ENCODE results near the gene NPPA. TPM values are rescaled to one million over a fixed set of nuclear protein-coding genes. Genes with fewer than 3 reads are reported as not detected.

NPPA gene
- total and polyA plus RNA-seq, 10 of the 15 experiments (the other 5 are each of a cell fraction or from before 2014, with no cell fraction given) = 0.31 to 0.39 TPM; not detected in 8

DNA sequence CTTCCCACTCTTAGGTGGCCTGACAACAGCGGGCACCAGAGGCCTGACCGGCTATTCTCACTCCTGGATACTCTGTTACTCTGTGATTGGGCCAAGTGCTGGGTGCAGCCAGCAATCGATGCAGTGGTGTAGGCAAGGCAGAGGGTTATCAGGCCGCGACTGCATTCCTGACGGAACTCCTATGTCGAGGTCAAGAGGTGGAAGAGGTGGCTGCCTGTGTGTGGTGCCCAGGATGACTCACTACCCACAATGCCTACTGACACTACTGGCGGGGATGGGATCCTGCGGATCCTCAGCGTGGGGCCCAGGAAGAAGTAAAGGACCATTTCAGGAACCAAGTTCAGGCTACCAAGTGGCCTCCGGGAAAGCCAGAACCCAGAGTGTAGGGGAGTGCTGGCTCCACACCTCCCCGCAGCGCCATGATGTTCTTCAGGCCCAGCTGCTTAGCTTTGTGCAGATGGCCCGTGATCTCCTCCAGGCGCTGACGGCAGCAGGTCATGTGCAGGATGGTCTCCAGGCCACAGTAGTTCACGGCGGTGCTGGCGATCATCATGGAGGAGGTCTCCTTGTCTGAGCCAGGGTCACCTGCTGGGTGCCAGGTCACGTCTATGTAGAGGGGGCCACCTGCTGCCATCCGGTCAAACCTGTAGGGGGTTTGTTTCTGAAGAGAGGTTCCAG is 46.7 kb downstream of the NPPA start:
- FAIRE-seq = no peak
- SMC1A ChIA-PET (ENCODE audit: uncharacterized antibody, unreplicated experiment) = no interaction called here
- no peak for TF ChIP-seq SUZ12 (IDR thresholded peaks at IDR 0.05; ENCODE audit: unreplicated experiment)
- no peak for TF ChIP-seq BMI1 (IDR thresholded peaks at IDR 0.05; ENCODE audit: borderline replicate concordance)
- no peak for TF ChIP-seq IKZF1 (conservative IDR thresholded peaks at IDR 0.05)
- no peak for TF ChIP-seq POLR2A (IDR thresholded peaks at IDR 0.05; ENCODE audit: low read depth, low read length)
- no peak for TF ChIP-seq EED (IDR thresholded peaks at IDR 0.05; ENCODE audit: low read depth)
- TF ChIP-seq, protein P1, sequence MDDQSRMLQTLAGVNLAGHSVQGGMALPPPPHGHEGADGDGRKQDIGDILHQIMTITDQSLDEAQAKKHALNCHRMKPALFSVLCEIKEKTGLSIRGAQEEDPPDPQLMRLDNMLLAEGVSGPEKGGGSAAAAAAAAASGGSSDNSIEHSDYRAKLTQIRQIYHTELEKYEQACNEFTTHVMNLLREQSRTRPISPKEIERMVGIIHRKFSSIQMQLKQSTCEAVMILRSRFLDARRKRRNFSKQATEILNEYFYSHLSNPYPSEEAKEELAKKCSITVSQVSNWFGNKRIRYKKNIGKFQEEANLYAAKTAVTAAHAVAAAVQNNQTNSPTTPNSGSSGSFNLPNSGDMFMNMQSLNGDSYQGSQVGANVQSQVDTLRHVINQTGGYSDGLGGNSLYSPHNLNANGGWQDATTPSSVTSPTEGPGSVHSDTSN (IDR thresholded peaks at IDR 0.05; ENCODE audit: insufficient replicate concordance, low read depth, low read length) = no peak
- no peak for TF ChIP-seq CBX5 (IDR thresholded peaks at IDR 0.05; ENCODE audit: low read depth)
- no peak for TF ChIP-seq NFYA (IDR thresholded peaks at IDR 0.05; ENCODE audit: borderline replicate concordance, low read depth, low read length)
- TF ChIP-seq NR2C2 (IDR thresholded peaks at IDR 0.05; ENCODE audit: borderline replicate concordance, control insufficient read depth, insufficient read length, low read depth) = no peak
- TF ChIP-seq STAT3 (IDR thresholded peaks at IDR 0.05; ENCODE audit: low read depth, low read length) = no peak
- TF ChIP-seq KDM1A (IDR thresholded peaks at IDR 0.05; ENCODE audit: borderline replicate concordance) = no peak
- TF ChIP-seq JUND (IDR thresholded peaks at IDR 0.05; ENCODE audit: low read depth, low read length) = no peak
- TF ChIP-seq TCF3 (IDR thresholded peaks at IDR 0.05; ENCODE audit: borderline replicate concordance, insufficient read depth, low read depth, low read length) = no peak
- no peak for TF ChIP-seq MEF2B (IDR thresholded peaks at IDR 0.05; ENCODE audit: partially characterized antibody, poor library complexity, severe bottlenecking)
- TF ChIP-seq, protein P2, sequence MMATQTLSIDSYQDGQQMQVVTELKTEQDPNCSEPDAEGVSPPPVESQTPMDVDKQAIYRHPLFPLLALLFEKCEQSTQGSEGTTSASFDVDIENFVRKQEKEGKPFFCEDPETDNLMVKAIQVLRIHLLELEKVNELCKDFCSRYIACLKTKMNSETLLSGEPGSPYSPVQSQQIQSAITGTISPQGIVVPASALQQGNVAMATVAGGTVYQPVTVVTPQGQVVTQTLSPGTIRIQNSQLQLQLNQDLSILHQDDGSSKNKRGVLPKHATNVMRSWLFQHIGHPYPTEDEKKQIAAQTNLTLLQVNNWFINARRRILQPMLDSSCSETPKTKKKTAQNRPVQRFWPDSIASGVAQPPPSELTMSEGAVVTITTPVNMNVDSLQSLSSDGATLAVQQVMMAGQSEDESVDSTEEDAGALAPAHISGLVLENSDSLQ (IDR thresholded peaks at IDR 0.05) = no peak
- no peak for TF ChIP-seq FOXK2 (IDR thresholded peaks at IDR 0.05)
- TF ChIP-seq, protein P3, sequence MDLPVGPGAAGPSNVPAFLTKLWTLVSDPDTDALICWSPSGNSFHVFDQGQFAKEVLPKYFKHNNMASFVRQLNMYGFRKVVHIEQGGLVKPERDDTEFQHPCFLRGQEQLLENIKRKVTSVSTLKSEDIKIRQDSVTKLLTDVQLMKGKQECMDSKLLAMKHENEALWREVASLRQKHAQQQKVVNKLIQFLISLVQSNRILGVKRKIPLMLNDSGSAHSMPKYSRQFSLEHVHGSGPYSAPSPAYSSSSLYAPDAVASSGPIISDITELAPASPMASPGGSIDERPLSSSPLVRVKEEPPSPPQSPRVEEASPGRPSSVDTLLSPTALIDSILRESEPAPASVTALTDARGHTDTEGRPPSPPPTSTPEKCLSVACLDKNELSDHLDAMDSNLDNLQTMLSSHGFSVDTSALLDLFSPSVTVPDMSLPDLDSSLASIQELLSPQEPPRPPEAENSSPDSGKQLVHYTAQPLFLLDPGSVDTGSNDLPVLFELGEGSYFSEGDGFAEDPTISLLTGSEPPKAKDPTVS (IDR thresholded peaks at IDR 0.05; ENCODE audit: low read depth, low read length) = no peak
- TF ChIP-seq, protein P4, sequence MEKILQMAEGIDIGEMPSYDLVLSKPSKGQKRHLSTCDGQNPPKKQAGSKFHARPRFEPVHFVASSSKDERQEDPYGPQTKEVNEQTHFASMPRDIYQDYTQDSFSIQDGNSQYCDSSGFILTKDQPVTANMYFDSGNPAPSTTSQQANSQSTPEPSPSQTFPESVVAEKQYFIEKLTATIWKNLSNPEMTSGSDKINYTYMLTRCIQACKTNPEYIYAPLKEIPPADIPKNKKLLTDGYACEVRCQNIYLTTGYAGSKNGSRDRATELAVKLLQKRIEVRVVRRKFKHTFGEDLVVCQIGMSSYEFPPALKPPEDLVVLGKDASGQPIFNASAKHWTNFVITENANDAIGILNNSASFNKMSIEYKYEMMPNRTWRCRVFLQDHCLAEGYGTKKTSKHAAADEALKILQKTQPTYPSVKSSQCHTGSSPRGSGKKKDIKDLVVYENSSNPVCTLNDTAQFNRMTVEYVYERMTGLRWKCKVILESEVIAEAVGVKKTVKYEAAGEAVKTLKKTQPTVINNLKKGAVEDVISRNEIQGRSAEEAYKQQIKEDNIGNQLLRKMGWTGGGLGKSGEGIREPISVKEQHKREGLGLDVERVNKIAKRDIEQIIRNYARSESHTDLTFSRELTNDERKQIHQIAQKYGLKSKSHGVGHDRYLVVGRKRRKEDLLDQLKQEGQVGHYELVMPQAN (conservative IDR thresholded peaks at IDR 0.05) = no peak
- TF ChIP-seq POU2F2 (IDR thresholded peaks at IDR 0.05; ENCODE audit: borderline replicate concordance, low read depth, low read length) = no peak
- BruUV-seq (replicated peaks) = no TSS peak
- RAD21 ChIA-PET (ENCODE audit: unreplicated experiment) = no interaction called here
- Histone ChIP-seq H3K36me3 (ENCODE audit: control insufficient read depth in 2 of 2, insufficient read depth in 2 of 2, low read length in 1 of 2) (peaks cover 0 to 5% of the 10 kb centered on the region in 2 experiments; a peak in 3 of 4 replicates), H3K79me2 (ENCODE audit: control insufficient read depth, insufficient read depth, low read length) (peaks cover 13% of the 10 kb centered on the region), H2AFZ (ENCODE audit: control insufficient read depth, low read depth, low read length) (no peak overlapping the region), H3K27me3 (replicated peaks in 1 of 2; ENCODE audit: control insufficient read depth in 2 of 2, insufficient read depth in 2 of 2, low read length in 1 of 2) (no peaks in the 10 kb centered on the region), H3K9me3 (replicated peaks; ENCODE audit: control insufficient read depth, insufficient read depth, low read length) (no peaks in the 10 kb centered on the region), H3K4me3 (no peak overlapping the region), H3K4me1 (ENCODE audit: control insufficient read depth, insufficient read depth, low read length) (peaks cover 8% of the 10 kb centered on the region), H4K20me1 (ENCODE audit: control insufficient read depth, insufficient read depth) (no peaks in the 10 kb centered on the region), H3K9ac (ENCODE audit: control insufficient read depth, insufficient read depth, low read length) (no peak overlapping the region), H3K4me2 (ENCODE audit: control insufficient read depth, insufficient read depth) (no peak overlapping the region), H3K27ac (ENCODE audit: control insufficient read depth, insufficient read depth) (no peak overlapping the region)
- 90% methylated on average over 21 of the region's 21 CpGs for WGBS (ENCODE audit: insufficient coverage, insufficient replicate concordance, low lambda C conversion rate, missing lambda C conversion rate)
- intact Hi-C loops (cut with micrococcal nuclease; ENCODE audit: unreplicated experiment) = no loop called here
- CTCF ChIA-PET = no interaction called here
- in situ Hi-C loops (cut with MboI) = no loop called here
- no peak for DNase-seq (ENCODE audit: low read depth, low spot score)
- POLR2A ChIA-PET = no interaction called here
- no peak for ATAC-seq

Data from GM12878 (cell line).